Activated CD4-positive, alpha-beta T cell treated with anti-CD3 and anti-CD28 coated beads, Interleukin-2, Interleukin-6, amounts not matched to agents 100 ng/mL and 50 ng/mL, durations not matched to agents 16 hours and 8 hours (primary cell): ENCODE results near the gene OPRM1.

Experiments used
- DNase-seq: peaks from one replicate; pipeline ENCODE4 v3.0.0-alpha.2; 2020

The OPRM1 gene

DNA sequence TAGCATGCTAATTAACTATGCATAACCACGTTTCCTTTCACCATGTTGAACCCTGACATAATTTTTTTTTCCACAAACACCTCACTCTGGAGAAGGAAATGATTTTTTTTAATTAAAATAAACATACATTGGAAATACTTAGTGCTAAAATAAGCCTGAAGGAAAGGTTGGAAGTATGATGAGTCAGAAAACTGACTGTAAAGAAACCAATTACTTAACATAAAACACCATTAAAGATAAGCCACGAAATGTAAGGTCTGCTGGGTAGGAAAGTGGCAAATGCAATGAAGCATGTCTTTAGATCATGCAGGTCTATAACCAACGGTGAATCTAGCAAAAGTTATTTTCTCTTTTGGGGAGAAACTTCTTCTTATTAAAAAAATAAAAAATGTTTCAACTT, 47.5 kb downstream of the OPRM1 start:
- DNase-seq, result no peak

DNA sequence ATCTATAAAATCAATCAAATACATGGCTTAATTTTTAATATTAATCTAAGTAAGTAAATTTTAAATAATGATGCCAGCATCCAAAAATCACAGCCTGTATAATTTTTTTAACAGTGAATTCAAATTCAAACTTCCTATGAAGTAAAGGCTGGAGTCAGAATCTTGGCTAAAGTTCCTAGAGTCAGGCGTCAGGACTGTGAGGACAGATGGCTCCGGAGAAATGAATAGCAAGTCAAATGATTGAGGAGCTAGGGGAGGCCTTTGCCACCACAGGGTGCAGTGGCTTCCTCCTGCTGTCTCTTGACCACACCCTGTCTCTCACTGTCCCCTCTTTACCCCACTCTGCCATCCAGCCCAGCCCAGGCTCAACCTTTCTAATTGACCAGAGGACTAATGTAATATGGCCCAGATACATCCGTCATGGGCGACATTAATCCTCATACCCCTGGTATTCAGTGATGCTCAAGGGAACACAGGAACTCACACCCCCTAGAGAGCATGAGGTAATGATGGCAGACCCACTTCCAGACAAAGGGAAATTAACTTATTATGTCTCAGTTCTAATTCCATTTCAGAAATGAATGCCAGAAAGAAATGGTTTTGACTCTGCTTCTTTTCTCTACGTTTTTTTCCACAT, 53.4 kb downstream of the OPRM1 start:
- no peak for DNase-seq

DNA sequence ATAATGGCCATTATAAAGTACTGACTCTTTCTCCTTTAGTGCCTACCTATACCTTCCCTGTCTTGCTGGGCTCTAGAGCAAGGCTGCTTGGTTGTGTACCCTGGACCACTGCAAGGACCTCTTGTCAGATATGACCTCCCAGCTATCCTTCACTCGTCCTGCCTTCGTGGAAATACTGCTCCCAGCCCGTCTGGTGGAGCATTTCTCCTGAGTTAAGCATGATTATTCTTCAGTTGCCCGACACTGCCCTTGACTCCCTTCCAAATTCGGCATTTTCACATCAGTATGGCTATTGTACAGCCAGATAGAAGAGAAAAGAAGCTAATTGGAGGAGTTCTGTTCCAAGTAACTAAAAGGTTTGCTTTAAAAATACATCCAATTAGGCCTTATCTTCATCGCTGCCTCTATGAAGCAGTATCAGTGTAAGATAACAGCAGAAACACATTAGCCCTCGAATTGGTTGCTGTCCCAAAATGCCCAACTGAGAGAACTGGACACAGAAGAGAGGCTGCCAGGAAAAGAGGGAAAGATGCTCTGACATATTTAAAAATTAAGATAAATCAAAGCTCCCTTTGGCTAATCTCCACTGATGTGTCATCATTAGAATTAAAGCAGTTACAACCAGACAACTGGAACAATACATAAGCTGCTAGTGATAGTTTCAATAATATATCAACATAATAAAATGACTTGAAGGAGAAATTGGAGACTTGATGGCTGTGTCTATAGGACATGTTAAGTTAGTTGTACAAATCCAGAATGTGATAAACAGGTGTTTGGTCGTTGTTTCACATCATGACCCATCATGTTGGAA, 54.4 kb downstream of the OPRM1 start:
- DNase-seq, result no peak

DNA sequence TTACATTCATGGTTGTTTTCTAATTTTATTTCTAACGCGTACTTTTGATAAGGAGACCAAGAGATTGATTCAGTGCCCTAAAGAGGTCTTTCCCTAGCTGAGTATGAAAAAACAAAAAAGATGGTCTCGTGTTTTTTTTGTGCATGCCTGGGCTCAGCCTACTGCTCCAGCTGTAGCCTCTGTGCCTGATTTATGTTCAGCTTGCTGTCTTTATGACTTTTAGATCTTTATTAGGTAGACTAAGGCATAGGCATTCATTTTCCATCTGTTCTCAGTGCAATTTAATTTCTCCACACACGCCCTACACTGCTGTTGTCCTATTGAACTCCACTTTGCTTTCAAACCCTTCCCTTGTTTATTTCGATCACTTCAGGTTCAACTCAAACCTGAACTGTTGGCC, 56.5 kb downstream of the OPRM1 start:
- DNase-seq, result no peak

DNA sequence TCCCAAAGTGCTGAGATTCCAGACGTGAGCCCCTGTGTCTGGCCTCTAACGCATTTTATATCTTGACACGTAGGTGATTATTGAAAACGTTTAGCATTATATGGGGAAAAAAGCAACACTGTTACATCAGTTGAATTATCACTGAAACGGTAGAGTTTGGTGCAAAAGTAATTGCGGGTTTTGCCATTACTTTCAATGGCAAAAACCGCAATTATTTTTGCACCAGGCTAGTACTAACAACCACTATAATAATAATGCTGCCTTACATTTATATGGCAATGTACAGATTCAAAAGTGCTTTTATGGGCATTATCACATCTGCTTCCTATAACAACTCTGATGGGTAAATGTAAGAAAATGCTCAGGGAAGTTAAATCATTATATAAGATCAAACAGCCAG, 57.3 kb downstream of the OPRM1 start:
- DNase-seq, result no peak

DNA sequence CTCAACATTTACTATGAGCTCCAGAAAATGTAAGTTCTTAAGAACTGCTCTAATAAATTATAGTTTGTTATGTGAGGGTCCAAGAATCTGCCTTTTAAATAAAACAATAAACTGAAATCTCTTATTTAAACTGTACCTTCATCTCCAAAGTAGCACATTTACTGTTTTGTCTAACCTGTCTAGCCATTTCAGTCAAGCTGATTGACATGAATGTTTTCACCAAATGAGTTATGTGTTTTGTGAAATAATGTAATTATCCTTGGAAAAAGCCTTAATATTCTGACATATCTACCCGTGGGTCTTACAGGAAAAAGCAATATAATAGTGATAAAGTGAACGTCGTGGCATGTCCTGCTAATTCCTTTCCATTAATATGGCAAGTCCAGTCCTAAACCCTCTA, 57.8 kb downstream of the OPRM1 start:
- DNase-seq, result no peak

DNA sequence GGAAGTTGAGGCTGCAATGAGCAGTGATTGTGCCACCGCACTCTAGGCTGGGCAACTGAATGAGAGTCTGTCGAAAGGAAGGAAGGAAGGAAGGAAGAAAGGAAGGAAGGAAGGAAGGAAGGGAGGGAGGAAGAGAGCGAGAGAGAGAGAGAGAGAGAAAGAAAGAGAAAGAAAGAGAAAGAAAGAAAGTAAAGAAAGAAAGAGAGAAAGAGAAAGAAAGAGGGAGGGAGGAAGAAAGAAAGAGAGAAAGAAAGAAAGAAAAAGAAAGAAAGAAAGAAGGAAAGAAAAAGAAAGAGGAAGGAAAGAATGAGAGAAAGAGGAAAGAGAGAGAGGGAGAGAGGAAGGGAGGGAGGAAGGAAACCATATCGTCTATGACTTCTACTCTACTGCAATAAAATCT, 60.2 kb downstream of the OPRM1 start:
- no peak for DNase-seq

DNA sequence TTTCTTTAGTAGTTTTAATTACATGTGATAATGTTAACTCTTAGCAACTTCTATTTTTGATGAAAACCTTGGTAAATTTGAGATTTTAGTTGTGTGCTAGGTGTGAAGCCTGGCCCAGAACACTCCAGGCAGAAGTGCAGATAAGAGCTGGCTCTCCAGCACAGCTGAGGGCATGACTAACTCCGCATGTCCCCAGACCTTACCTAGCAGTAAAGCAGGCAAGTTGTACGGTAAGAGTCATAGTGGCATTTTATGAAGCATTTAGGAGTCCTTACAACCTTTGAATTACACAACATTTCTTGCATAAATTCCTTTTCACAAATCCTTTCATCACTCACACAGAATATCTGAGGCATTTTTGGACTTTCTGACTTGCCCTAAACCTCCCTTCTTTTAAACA, 67.2 kb downstream of the OPRM1 start:
- no peak for DNase-seq

DNA sequence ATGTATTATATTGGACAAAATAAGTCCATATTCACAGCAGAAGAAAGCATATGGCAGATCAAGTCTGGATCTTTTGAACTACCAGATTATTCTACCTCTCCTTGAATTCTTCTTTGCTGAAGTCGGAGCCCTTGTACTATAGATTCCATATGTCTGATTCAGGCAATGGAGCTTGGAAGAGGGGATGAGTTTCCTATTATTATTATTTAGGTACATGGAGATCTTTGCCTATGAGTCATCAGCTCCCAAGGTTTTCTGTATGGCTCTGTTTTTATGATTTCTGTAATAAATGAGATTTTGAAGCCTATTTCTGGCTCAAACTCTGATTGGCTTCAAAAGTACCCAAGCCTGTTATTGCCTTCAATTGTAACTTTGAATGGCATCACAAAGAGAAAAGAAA, 72.0 kb downstream of the OPRM1 start:
- DNase-seq, result no peak

DNA sequence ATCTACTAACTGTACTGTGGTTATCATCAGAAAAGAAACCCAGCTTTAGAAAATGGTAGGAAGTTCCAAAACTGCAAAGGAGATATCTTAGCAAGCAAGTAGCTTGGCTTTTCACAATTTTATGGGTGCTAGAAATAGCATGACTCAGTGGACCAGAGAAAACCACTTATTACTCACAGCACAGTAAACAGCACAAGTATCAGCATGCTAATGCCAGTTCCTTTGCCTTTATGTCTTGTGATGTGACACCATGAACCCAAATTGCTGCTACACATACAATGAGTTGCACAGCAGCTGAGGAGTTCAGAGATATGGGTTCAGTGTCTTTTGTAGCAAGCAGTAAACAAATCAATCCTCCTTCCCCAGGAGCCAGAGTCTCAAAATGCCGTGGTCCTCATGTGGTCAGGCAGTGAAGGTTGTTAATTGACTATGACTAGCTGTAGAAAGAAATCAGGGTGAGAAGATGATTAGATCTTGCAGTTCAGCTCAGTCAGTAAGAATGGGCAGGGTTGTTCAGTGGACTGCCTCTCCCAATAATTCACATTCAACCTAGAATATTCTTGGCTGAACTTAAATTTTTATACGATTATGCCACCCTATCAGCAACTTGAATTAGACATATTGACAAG, 73.3 kb downstream of the OPRM1 start:
- no peak for DNase-seq

DNA sequence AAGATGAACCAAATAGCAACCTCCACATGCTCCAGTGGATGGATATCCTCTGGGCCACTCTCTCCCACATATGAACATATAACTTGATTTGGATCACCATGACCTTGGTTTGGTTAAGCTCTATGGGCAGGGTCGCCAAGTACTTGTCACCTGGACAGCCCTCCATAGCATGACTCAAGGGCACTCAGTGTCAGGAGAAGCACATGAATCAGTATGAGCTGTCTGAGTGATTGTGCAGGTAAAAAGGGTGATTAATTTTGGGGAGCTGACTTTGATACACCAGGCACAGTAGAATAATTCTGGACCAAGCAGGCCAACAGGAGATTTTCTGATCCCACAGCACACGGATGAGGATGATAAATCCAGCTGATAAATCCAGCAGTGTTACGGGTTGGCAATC, 74.4 kb downstream of the OPRM1 start:
- no peak for DNase-seq

DNA sequence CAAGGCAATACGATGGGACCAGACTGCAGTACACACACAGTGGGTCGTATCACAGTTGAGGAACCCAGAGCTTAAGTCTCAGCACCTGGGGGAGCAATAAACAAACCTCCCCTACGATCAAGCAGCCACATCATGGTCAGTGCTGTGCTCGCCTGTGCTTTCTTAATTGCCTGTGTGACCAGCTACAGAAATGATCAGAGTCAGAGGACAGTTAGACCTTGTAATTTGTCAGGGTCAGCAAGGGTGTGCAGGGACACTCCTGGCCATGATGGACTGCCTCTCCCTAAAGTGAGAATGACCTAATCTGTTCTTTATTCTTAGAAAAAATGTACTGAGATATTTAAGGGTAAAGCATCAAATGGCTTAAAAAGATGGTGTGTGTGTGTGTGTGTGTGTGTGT, 78.4 kb downstream of the OPRM1 start:
- no peak for DNase-seq

DNA sequence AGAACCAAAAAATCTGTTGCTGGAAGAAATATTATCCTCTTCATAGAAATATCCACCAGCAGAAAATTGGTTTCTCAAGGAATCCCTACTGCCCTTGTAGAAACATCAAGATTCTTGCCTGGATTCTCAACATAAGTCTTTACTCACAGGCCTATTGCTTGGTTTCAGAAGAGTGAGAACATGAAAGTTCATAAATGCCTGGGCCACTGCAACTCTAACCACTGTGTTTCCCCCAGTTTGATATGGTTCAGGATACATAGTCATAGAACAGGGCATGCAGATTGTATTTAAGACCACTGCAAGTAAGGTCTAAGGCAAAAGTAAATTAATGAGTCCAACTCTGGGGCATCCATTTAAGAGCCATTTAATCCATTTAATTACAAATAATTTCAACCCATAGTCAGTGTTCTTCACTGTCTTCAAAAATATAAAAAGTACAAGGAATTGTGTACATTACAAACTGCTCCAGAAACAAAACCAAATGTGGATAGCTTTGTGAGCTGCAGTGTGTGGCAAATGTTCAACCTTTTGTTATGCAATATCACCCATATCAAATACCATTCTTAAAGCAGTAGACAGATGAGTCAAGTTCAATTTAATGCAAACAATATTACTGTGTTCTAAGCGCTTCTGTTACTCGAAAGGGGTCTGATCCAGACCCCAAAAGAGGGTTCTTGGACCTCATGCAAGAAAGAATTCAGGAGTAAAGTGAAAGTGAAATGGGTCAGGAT, 83.3 kb downstream of the OPRM1 start:
- DNase-seq, result no peak

DNA sequence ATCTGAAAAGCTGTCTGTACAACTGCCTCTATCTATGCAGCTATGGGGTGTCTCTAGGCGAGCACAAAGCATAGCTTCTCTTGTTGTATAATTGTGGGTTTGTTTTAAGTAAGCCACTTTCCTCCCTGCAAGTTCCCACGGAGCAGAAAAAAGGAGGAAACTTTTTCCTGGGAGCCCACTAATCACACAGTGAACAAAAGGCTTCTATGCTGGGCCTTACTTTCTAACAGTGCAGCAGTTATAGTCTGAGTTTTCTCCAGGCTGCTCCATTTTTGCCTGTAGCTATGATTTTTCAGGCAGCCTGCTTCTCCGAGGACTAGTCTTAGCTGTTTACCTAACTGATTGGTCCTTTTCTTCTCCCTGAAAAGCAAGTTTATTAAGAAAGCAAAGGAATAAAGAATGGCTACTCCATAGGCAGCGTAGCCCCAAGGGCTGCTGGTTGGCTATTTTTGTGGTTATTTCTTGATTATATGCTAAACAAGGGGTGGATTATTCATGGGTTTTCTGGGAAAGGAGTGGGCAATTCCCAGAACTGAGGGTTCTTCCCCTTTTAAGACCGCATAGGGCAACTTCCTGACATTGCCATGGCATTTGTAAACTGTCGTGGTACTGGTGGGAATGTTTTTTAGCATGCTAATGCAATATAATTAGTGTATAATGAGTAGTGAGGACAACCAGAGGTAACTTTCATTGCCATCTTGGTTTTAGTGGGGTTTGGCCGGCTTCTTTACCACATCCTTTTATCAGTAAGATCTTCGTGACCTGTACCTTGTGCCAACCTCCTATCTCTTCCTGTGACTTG, 84.3 kb downstream of the OPRM1 start:
- DNase-seq, result no peak

DNA sequence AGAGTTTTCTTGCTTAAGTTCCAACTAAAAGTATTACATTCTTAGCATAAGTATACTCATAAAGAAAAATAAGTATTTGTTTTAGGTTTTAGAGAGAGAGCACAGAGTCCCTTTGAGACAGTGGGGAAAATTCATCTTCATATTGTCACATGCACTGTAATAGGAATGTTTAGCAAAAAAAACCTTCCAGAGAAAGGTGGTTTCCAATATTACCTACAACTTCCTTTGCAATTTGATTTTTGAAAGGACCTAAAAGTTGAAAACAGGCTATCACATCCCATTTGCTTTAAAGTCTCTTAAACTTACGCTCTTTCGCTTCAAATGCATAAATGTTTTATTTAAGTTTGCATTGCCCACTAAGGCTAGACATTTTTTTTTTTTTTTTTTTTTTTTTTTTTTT, 86.4 kb downstream of the OPRM1 start:
- no peak for DNase-seq

DNA sequence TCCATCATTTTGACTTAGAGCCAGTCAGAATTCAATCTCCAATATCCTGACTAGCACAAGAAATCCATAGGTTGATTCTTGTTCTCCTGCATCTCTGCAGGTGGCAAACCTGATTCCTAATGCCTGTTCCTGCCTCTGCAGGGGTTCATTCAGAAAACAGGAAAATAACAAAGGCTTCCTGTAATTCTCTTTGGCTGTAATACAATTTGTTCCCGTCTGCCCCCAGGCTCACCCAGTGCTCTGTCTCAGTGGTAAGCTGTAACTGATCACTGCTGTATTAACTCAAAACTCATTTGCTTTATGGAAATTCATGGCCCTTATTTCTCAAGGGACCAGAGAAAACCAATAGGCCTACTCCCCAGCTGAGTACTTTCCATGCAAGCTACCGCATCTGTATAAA, 88.6 kb downstream of the OPRM1 start:
- DNase-seq, result no peak

DNA sequence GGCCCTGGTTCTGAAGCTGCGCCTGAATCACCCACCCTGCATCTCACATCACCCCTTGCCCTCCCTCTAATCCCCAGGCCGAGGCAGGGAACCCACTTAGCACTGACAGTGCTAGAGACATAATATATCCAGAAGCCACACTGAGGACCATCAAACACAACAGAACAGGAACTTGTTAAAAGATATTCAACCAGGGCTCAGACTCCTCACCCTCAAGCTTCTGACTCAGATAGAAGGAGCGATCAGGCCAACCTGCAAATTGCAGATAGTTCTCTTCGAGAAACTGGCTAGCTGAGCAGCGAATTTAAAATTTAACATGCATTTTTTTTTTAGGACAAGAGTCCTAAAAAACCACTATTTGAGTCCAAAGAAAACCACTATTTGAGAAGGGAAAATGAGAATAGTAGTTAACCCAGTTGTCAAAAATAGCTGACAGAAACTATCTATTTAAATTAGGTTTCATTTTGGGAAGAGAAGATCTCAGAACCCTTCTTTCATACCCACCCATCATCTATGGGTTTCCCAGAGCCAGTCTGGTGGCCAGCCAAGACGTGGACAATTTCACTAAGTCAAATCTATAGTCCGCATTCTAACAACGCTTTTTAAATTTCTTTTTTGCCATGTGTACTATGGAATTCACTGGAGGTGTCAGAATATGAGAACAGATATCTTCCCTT, 95.6 kb downstream of the OPRM1 start:
- DNase-seq, result no peak

DNA sequence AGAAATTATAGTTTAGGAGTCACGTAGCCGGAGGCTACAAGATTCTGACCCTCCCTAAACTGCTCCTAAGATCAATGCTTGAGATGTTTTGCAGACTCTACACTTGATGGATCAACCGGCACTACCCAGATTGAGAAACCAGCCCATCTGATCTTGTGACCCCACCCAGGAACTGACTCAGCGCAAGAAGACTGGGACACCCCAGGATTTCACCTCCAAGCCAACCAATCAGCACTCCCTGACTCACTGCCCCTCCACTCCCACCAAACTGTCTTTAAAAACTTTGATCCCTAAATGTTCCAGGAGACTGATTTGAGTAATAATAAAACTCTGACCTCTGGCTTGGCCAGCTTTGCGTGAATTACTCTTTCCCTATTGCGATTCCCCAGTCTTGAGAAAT, 99.8 kb downstream of the OPRM1 start:
- DNase-seq, result no peak

DNA sequence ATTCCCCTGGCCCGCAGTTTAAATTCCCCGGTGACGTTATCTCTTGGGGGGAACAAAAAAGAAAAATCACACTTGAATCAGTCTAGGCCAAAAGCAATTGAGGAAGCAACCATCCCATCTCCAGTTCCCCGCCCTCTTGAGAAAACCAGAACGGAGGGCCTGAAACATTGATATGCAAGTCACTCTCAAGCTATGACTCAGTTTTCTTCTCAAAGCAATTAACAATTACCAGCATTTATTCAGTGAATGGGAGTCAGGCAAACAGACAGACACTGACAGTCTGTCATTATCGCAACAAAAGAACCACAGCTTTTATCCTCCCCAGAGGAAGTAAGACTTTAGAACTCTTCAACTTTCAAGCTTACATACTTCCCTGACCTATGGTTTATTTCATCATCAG, 100.9 kb downstream of the OPRM1 start:
- DNase-seq, result no peak

DNA sequence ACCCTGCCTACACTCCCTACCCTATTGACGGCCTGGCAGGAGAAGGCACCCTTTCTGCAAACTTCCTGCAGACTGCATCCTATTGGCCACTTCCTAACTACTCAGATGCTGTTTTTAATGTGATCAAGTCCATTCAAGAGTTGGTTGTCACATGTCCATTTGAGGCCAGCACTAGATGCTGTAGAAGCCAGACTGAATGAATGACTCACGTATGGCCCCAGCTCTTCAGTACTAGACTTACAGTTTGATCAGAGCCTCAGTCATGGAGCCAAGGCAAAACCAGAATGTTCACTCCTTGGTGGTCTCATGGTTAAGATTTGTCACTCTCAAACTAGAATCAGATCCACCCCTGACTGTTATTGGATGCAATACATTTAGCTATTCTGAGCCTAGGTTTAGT, 101.7 kb downstream of the OPRM1 start:
- DNase-seq, result no peak

DNA sequence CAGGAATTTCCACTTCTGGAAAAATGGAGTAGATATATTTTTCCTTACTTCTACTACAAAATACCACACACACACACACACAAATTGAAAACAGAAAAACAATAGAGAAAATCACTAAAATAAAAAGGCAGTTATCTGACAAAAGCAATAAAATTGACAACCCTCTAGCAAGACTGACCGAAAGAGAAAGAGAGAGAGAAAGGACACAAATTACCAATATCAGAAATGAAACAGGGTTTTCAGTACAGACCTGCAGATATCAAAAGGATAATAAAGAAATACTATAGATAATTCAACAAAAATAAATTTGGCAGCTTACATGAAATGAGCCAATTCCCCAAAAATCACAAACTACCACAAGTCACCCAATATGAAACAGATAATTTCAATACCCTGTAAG, 104.7 kb downstream of the OPRM1 start:
- no peak for DNase-seq

DNA sequence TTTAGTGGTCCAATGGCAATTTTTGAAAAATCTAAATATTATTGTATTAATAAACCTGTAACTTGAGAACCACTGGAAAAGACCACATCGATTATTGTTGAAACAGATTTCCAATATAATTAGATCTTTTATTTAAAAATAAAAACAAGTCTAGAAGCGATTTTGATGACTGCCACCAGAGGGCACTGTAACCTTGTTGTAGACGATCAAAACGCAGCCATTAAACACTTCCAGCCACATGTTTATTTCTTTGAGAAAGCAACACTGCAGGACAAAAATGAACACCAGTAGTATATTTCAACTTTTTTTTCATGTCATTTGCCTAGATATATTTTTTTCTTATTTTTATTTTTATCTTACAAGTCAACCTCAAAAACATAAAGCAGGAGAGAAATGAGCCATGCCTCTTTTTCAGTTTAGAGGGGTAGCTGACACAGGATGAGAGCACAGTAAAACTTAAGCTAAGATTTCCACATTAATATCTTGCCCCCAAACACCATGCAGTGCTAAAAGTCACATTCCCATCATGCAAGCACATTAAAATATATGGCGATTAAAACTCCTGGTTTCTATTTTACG, 115.4 kb downstream of the OPRM1 start:
- peak; percentile 65 for DNase-seq
